HG02938 (cell line): ENCODE measurements around the gene L1TD1.
A peak's percentile ranks its signal among the peaks of the same experiment; 100 is the strongest.
"Not testable (repeated sequence)": the region's sequence is repeated elsewhere in the genome, so short reads cannot be mapped to it uniquely, and the experiment has no call there.

ENCODE experiments used
- ATAC-seq: cut with Tn5 transposase; IDR thresholded peaks from one replicate; pipeline ENCODE4 v1.9.1; 2021; ENCODE audit warnings: mild to moderate bottlenecking, moderate library complexity; ENCODE audit not compliant: unreplicated experiment

The L1TD1 gene

GRCh38 chr1:62194651-62195544 is at the start of gene L1TD1:
Gene L1TD1 (plus strand): TSS chr1:62194849. CDS start chr1:62206629, 11,780 bp downstream.
- no peak for ATAC-seq

- ATAC-seq, result peak; percentile 71
Observed at GRCh38 chr1:62159940-62160348, 34.7 kb upstream of the L1TD1 start.

GRCh38 chr1:62161711-62162110 is 32.9 kb upstream of the L1TD1 start:
- ATAC-seq, result no peak

GRCh38 chr1:62170380-62170779 is 24.3 kb upstream of the L1TD1 start:
- not testable (repeated sequence) for ATAC-seq

- ATAC-seq, result peak; percentile 51
Observed at GRCh38 chr1:62175568-62176179, 19.0 kb upstream of the L1TD1 start.

GRCh38 chr1:62176597-62177312 is 17.9 kb upstream of the L1TD1 start:
- no peak for ATAC-seq

- ATAC-seq, result no peak
Observed at GRCh38 chr1:62177621-62178020, 17.0 kb upstream of the L1TD1 start.

- no peak for ATAC-seq
Observed at GRCh38 chr1:62178372-62178771, 16.3 kb upstream of the L1TD1 start.

- ATAC-seq, result not testable (repeated sequence)
Observed at GRCh38 chr1:62180054-62180453, 14.6 kb upstream of the L1TD1 start.

- ATAC-seq, result no peak
Observed at GRCh38 chr1:62180639-62181038, 14.0 kb upstream of the L1TD1 start.

GRCh38 chr1:62181532-62181931 is 13.1 kb upstream of the L1TD1 start:
- no peak for ATAC-seq

GRCh38 chr1:62182157-62182556 is 12.5 kb upstream of the L1TD1 start:
- not testable (repeated sequence) for ATAC-seq

- not testable (repeated sequence) for ATAC-seq
Observed at GRCh38 chr1:62183164-62184020, 11.3 kb upstream of the L1TD1 start.

GRCh38 chr1:62184336-62184735 is 10.3 kb upstream of the L1TD1 start:
- no peak for ATAC-seq

- not testable (repeated sequence) for ATAC-seq
Observed at GRCh38 chr1:62185233-62185632, 9.4 kb upstream of the L1TD1 start.

GRCh38 chr1:62185677-62186076 is 9.0 kb upstream of the L1TD1 start:
- ATAC-seq, result no peak

GRCh38 chr1:62187548-62187947 is 7.1 kb upstream of the L1TD1 start:
- ATAC-seq, result no peak

- ATAC-seq, result no peak
Observed at GRCh38 chr1:62188111-62188510, 6.5 kb upstream of the L1TD1 start.

GRCh38 chr1:62196086-62196690 is 1.5 kb downstream of the L1TD1 start:
- no peak for ATAC-seq
